WTC11 (cell line): Measurements from ENCODE around the gene DEFB128.

Source experiments
- CREM ChIP-seq: sonication (generic); formaldehyde crosslinking; IDR thresholded peaks from 2 replicates; pipeline ENCODE4 v1.8.1; 2022; ENCODE audit warnings: mild to moderate bottlenecking, missing genetic modification reagents, moderate library complexity
- CTCF ChIP-seq: fragments of 200-600 bp; IDR thresholded peaks from 2 replicates; pipeline ENCODE4 v1.8.0; 2022; ENCODE audit warnings: antibody characterized with exemption
- MLX ChIP-seq: sonication (generic); formaldehyde crosslinking; IDR thresholded peaks from 2 replicates; pipeline ENCODE4 v1.8.1; 2023; ENCODE audit warnings: mild to moderate bottlenecking, missing genetic modification reagents, moderate library complexity

DNA sequence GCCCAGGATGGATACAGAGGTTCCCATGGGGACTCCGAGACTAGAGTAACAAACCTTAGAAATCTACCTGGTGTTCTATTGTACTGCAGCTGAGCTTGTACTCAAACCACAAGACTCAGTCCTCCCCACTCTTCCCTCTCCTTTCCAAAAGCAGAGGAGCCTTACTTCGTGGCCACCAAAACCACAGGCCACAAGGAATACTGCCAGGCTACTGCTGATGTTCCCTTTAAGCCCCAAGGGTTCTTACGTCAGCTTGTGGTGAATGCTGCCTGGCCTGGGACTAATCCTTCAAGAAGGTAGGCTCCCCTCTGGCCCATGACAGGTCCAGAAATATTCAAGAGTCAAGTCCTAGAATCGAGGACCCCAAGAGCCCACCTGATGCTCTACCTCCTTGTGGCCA is 10.5 kb upstream of the DEFB128 start:
- TF ChIP-seq CTCF, result no peak
- TF ChIP-seq MLX, result no peak
- TF ChIP-seq CREM, result no peak
